Ectodermal cell (in vitro differentiated cells): ENCODE results near the gene PPP1CA.

Experiments used
- H3K27ac ChIP-seq: 2 replicates; pipeline ENCODE4 v1.7.0; 2013; ENCODE audit warnings: mild to moderate bottlenecking, low read depth, low read length; ENCODE audit not compliant: insufficient read depth, poor library complexity, severe bottlenecking
- H3K27me3 ChIP-seq: 2 replicates; pipeline ENCODE4 v1.7.0; 2013; ENCODE audit warnings: mild to moderate bottlenecking, low read length; ENCODE audit not compliant: insufficient read depth, control insufficient read depth, poor library complexity, severe bottlenecking
- H3K36me3 ChIP-seq: one replicate; pipeline ENCODE4 v1.7.0; 2013; ENCODE audit warnings: low read length; ENCODE audit not compliant: control insufficient read depth, insufficient read depth
- H3K4me1 ChIP-seq: one replicate; pipeline ENCODE4 v1.7.0; 2013; ENCODE audit warnings: low read length; ENCODE audit not compliant: control insufficient read depth, insufficient read depth
- H3K4me3 ChIP-seq: 2 replicates; pipeline ENCODE4 v1.7.0; 2013; ENCODE audit warnings: low read depth, low read length, control low read depth; ENCODE audit not compliant: insufficient read depth
- H3K9me3 ChIP-seq: 2 replicates; pipeline ENCODE4 v1.7.0; 2013; ENCODE audit warnings: mild to moderate bottlenecking, low read length, moderate library complexity; ENCODE audit not compliant: control insufficient read depth
- WGBS, 2 experiments: methylation state at CpG; one replicate each; pipeline ENCODE4 v1.1.7; 2013; ENCODE audit warnings: missing lambda C conversion rate in 2 of 2; 5-methylcytosine and 5-hydroxymethylcytosine counted together

Gene PPP1CA

DNA sequence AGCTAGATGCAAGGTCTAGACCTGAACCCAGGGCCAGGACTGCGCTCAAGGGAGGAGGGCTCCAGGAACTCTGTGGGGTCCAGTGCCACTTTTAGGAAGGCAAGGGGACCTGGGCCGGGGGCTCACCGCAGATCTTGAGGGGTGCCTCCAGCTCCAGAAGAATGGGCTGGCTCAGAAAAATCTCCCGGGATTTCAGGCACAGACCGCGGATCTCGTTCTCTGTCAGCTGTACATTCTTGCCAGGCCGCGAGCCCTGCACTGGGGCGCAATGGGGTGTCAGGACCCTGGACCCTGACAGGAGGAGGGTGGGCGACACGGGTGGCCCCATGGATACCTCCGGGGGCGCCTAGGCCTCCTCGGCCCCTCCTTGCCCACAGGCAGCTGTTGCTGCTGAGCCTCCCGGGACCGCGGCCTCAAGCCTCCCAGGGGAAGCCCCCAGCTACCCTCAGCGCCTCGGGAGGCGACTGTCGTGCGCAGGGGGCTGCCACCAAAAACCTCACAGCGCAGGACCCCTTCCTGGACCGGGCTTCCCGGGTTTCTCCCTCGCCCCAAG is 640 bp downstream of the PPP1CA start:
- no peak overlapping the region for H3K27ac ChIP-seq
- H3K36me3 ChIP-seq, result peaks cover 17% of the 10 kb centered on the region
- WGBS, 2 experiments, result 12 to 13% methylated on average over 27 of the region's 27 CpGs
- H3K4me1 ChIP-seq, result peaks cover 5% of the 10 kb centered on the region
- H3K27me3 ChIP-seq, result no peaks in the 10 kb centered on the region
- H3K9me3 ChIP-seq, result no peaks in the 10 kb centered on the region
- peak overlapping the region; percentile 95 for H3K4me3 ChIP-seq

DNA sequence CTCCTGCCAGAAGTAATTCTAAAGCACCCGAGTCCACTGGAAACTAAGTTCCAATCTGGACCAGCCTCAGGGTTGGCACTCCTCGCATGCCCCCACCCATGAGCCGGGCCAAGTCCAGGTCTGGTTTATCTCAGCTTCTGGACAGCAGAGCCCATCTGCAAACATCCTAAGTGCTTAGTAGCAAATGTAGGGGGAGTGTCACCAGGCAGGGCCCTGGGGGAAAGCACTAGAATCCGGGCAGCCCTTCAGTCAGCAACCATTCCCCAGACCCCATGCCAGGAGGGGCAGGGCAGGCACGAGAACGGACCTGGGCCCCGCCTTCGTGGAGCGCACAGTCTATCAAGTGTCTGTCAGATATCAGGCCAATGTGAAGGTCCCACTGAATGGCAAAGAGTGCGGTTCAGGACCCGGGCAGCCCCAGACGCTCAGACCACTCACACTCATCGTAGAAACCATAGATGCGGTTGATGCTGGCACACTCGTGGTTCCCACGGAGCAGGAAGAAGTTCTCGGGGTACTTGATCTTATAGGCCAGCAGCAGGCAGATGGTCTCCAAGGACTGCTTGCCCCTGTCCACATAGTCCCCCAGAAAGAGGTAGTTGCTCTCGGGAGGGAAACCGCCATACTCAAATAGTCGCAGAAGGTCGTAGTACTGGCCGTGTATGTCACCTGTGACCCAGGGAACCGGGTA is 1.3 kb downstream of the PPP1CA start:
- H3K9me3 ChIP-seq, result no peaks in the 10 kb centered on the region
- H3K27me3 ChIP-seq, result no peaks in the 10 kb centered on the region
- no peak overlapping the region for H3K27ac ChIP-seq
- H3K4me1 ChIP-seq, result peaks cover 5% of the 10 kb centered on the region
- WGBS, 2 experiments, result 85 to 88% methylated on average over 23 of the region's 23 CpGs
- peak overlapping the region; percentile 95 for H3K4me3 ChIP-seq
- peaks cover 17% of the 10 kb centered on the region for H3K36me3 ChIP-seq

DNA sequence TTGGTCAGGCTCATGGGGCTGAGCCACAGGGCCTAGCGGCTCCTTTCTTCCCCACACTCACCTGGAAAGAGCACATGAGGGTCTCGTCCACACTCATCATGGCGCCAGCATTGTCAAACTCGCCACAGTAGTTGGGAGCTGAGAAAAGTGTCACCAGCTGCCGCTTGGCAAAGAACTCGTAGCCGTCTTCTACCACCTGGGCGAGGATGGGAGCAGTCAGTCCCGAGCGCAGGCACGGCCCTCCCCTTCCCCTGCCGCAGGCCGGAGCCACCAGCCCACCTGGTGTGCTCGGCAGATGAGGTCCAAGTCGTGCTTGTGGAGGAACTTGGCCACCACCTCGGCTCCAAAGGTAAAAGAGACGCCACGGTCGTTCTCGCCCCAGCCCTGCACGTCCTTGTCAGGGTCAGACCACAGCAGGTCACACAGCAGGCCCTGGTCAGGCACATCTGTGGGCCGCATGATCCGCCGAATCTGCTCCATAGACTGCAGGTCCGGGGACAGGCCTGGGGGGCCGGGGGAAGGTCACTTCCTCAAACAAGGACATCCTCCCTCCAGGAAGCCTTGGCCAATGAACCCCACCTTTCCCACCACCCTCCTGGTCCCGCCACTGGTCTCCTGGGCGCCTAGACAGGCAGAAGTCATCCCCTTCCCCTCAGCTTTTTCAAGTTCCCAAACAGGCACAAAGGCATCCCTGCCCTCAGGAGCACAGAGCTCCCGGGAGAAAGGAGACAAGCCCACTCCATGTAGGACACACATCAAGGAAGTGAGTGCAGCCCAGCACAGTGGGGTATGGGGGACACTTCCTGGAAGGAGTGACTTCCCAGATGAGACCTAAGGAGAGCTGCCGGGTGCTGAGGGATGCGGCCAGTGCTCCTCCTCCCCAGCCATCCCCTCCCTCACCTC is 2.7 kb downstream of the PPP1CA start:
- no peak overlapping the region for H3K27ac ChIP-seq
- no peak overlapping the region for H3K4me3 ChIP-seq
- no peaks in the 10 kb centered on the region for H3K9me3 ChIP-seq
- peaks cover 17% of the 10 kb centered on the region for H3K36me3 ChIP-seq
- H3K4me1 ChIP-seq, result peaks cover 5% of the 10 kb centered on the region
- WGBS, 2 experiments, result 95% methylated on average over 31 of the region's 31 CpGs
- H3K27me3 ChIP-seq, result no peaks in the 10 kb centered on the region

DNA sequence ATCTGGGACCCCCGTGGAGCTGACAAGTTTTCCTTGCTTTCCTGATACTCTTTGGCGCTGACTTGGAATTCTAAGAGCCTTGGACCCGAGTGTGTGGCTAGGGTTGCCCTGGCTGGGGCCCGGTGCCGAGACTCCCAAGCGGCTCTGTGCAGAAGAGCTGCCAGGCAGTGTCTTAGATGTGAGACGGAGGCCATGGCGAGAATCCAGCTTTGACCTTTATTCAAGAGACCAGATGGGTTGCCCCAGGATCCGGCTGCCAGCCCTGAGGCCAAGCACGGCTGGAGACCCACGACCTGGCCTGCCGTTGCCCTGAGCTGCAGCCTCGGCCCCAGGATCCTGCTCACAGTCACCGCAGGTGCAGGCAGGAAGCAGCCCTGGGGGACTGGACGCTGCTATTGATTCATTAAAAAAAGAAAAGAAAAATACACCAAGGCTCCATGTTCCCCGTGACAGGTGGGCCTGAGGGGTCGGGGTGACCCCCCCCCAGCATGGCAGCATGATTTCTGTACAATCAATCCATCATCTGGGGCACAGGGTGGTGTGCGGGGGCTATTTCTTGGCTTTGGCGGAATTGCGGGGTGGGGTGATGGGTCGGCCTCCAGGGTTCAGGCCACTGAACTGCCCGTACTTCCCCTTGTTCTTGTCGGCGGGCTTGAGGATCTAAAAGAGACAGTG is 3.5 kb downstream of the PPP1CA start:
- WGBS, 2 experiments, result 94 to 95% methylated on average over 24 of the region's 24 CpGs
- Histone ChIP-seq H3K27ac (no peak overlapping the region), H3K36me3 (peaks cover 17% of the 10 kb centered on the region), H3K4me1 (no peaks in the 10 kb centered on the region), H3K9me3 (no peaks in the 10 kb centered on the region), H3K27me3 (no peaks in the 10 kb centered on the region), H3K4me3 (no peak overlapping the region)

DNA sequence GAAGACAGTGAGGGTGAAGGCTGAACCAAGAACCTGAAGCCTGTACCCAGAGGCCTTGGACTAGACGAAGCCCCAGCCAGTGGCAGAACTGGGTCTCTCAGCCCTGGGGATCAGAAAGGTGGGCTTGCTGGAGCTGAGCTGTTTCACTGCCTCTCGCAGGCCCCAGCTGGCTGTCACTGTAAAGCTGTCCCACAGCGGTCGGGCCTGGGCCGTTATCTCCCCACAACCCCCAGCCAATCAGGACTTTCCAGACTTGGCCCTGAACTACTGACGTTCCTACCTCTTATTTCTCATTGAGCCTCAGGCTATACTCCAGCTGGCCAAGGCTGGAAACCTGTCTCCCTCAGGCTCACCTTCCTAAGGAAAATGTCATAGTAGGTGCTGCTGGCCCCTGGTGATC is 4.1 kb downstream of the PPP1CA start:
- H3K36me3 ChIP-seq, result peaks cover 17% of the 10 kb centered on the region
- 91 to 92% methylated on average over 6 of the region's 6 CpGs for WGBS, 2 experiments

DNA sequence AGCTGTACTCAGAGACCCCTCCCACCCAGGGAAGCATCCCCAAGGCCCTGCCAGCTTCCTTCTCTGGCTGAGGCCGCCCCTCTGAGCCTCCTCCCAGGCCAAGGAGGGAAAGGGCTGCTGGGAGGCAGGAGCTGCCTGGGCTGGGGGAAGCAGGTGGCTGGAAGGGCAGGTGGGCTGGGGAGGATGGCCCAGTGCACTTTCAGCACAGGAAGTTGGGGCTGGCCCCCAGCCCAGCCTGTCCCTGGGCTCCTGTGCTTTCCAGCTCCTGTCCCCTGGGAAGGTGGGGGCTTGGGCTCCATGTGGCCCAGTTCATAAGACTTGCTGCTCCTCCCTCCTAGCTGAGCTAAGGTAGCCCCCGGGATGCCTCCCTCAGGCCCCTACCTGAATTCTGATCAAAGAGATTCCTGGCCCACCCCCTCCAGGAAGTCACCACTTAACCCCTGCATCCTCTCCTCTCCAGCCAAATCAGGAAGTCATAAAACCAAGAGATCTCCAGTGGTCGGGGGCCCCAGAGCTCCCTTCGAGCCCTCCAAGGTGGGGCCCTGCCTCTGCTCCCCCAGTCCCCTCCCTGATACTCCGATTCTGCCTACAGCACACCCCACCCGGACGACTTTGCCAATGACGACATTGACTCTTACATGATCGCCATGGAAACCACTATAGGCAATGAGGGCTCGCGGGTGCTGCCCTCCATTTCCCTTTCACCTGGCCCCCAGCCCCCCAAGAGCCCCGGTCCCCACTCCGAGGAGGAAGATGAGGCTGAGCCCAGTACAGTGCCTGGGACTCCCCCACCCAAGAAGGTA is 4.9 kb downstream of the PPP1CA start:
- Histone ChIP-seq H3K9me3 (no peaks in the 10 kb centered on the region), H3K4me3 (no peak overlapping the region), H3K27me3 (no peaks in the 10 kb centered on the region), H3K36me3 (peaks cover 17% of the 10 kb centered on the region), H3K4me1 (peaks cover 3% of the 10 kb centered on the region), H3K27ac (no peak overlapping the region)
- 87% methylated on average over 13 of the region's 13 CpGs for WGBS, 2 experiments

More for the DNA sequence above, 4.1 kb downstream of the PPP1CA start:
- no peak overlapping the region for H3K27ac ChIP-seq
- H3K9me3 ChIP-seq, result no peaks in the 10 kb centered on the region
- no peak overlapping the region for H3K4me3 ChIP-seq
- peaks cover 1% of the 10 kb centered on the region for H3K4me1 ChIP-seq
- no peaks in the 10 kb centered on the region for H3K27me3 ChIP-seq

DNA sequence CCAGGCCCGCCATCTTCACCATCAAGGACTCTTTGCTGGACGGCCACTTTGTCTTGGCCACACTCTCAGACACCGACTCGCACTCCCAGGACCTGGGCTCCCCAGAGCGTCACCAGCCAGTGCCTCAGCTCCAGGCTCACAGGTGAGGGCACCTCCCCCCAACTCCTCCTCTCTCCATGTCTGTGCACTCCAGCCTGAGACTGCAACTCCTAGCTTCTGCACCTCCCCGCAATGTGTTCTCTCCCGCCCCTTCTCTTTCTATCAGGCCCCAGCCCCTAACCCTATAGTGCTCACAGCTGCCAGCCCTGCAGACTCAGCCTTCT is 5.4 kb downstream of the PPP1CA start:
- peaks cover 3% of the 10 kb centered on the region for H3K4me1 ChIP-seq
- H3K27me3 ChIP-seq, result no peaks in the 10 kb centered on the region
- 95% methylated on average over 7 of the region's 7 CpGs for WGBS, 2 experiments
- no peaks in the 10 kb centered on the region for H3K9me3 ChIP-seq
- peaks cover 17% of the 10 kb centered on the region for H3K36me3 ChIP-seq
- no peak overlapping the region for H3K4me3 ChIP-seq
- H3K27ac ChIP-seq, result no peak overlapping the region

DNA sequence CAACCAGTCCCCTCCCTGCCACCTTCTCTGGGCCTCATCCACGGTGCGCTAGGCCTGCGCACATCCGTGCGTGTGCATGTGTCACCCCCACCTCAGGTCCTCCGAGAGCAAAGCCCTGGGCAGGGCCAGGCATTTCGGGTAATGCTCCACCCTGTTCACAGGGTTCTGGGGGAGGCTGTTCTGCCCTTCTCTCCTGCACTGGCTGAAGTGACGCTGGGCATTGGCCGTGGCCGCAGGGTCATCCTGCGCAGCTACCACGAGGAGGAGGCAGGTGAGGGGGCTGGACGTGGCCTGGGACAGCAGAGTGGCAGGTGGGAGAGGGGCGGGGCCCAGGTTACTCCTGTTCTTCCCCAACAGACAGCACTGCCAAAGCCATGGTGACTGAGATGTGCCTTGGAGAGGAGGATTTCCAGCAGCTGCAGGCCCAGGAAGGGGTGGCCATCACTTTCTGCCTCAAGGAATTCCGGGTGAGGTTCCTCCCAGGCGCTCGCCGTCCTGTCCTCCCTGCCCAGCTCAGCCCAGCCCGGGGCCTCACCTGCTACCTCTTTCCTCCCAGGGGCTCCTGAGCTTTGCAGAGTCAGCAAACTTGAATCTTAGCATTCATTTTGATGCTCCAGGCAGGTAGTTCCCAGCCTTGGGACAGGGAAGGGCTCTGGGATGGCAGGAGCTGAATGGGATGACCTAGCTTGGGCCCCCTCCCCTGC is 6.0 kb downstream of the PPP1CA start:
- Histone ChIP-seq H3K9me3 (no peaks in the 10 kb centered on the region), H3K36me3 (peaks cover 17% of the 10 kb centered on the region), H3K4me1 (peaks cover 3% of the 10 kb centered on the region), H3K27ac (no peak overlapping the region), H3K27me3 (no peaks in the 10 kb centered on the region), H3K4me3 (no peak overlapping the region)
- 92 to 95% methylated on average over 19 of the region's 19 CpGs for WGBS, 2 experiments

DNA sequence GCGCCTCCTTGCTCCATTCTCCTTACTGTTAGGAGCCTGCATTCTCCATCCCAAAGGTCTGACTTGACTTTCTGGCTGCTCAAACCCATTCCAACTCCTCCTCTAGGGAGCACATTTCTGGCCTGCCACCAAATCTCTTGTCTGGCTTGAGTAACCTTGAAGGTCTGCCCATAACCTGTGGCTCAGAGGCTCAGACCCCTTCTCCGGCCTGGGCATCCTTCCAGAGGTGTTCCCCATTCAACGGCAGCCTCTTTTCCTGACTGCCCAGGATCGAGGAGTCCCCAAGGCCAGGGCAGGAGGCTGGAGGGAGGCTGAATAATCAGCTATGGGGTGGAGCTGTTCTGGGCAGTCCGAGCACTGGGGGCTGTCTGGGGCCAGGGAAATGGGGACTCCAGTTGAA is 7.7 kb downstream of the PPP1CA start:
- H3K27ac ChIP-seq, result no peak overlapping the region
- H3K36me3 ChIP-seq, result peaks cover 17% of the 10 kb centered on the region

More for the DNA sequence above, 7.7 kb downstream of the PPP1CA start:
- Histone ChIP-seq H3K4me1 (peaks cover 3% of the 10 kb centered on the region), H3K4me3 (no peak overlapping the region), H3K9me3 (no peaks in the 10 kb centered on the region), H3K27me3 (no peaks in the 10 kb centered on the region)
- WGBS, 2 experiments, result 89 to 95% methylated on average over 5 of the region's 5 CpGs
